H1 (cell line): Measurements from ENCODE around the gene MBNL2. TPM values are rescaled to one million over a fixed set of nuclear protein-coding genes. Genes with fewer than 3 reads are reported as not detected.

ENCODE experiments used
- CTCF ChIA-PET: fragments of 300-600 bp; sonication (Branson Sonifier 250); formaldehyde crosslinking; loops from one replicate; lab custom pipeline; 2021; ENCODE audit not compliant: partially characterized antibody; lab: Charles Lee
- POLR2A ChIA-PET: fragments of 300-600 bp; sonication (Branson Sonifier 250); formaldehyde crosslinking; loops from one replicate; lab custom pipeline; 2021; ENCODE audit warnings: inconsistent platforms; ENCODE audit not compliant: partially characterized antibody; lab: Charles Lee
- DNase-seq, 2 experiments: peaks; one replicate each; pipeline versions ENCODE4 v3.0.0 to v3.0.0-alpha.2; 2010 to 2022; ENCODE audit warnings: low spot score in 2 of 2, low read depth in 1 of 2, mixed read lengths in 1 of 2
- FAIRE-seq: peaks from 2 replicates; lab custom pipeline; 2011; peaks lifted over from hg19 to GRCh38; lab: Jason Lieb, UNC
- H2AFZ ChIP-seq: 2 replicates; pipeline ENCODE4 v1.8.1; 2012; ENCODE audit warnings: low read length, inconsistent platforms
- H2AK5ac ChIP-seq: 2 replicates; pipeline ENCODE4 v1.6.1; 2013; ENCODE audit warnings: low read depth, low read length
- H2BK120ac ChIP-seq: replicated peaks from 2 replicates; pipeline ENCODE3; 2013; ENCODE audit warnings: low read depth, low read length, inconsistent platforms
- H2BK12ac ChIP-seq: 2 replicates; pipeline ENCODE4 v1.6.1; 2013; ENCODE audit warnings: low read depth, low read length
- H2BK15ac ChIP-seq: 2 replicates; pipeline ENCODE4 v1.6.1; 2013; ENCODE audit warnings: low read length
- H2BK20ac ChIP-seq: 2 replicates; pipeline ENCODE4 v1.6.1; 2013; ENCODE audit warnings: low read length
- H2BK5ac ChIP-seq: 2 replicates; pipeline ENCODE4 v1.6.1; 2013; ENCODE audit warnings: low read depth, low read length
- H3K14ac ChIP-seq: 2 replicates; pipeline ENCODE4 v1.6.1; 2013; ENCODE audit warnings: inconsistent platforms; ENCODE audit not compliant: insufficient read length
- H3K18ac ChIP-seq: 2 replicates; pipeline ENCODE4 v1.6.1; 2013; ENCODE audit warnings: low read length; ENCODE audit errors: extremely low read depth
- H3K23ac ChIP-seq: 2 replicates; pipeline ENCODE4 v1.6.1; 2013; ENCODE audit warnings: inconsistent platforms; ENCODE audit not compliant: insufficient read length
- H3K23me2 ChIP-seq: 2 replicates; pipeline ENCODE4 v1.6.1; 2013; ENCODE audit warnings: low read depth, low read length
- H3K27ac ChIP-seq: 2 replicates; pipeline ENCODE4 v1.6.1; 2011; ENCODE audit warnings: low read depth, low read length, inconsistent platforms
- H3K27me3 ChIP-seq, 4 experiments: replicated peaks in 1 of 4; 1 replicate in 1 of 4; 2 replicates in 3 of 4; pipeline versions ENCODE4 v1.6.1 to v1.8.1; 2011 to 2013; ENCODE audit warnings: low read length in 3 of 4, mild to moderate bottlenecking in 3 of 4, inconsistent platforms in 2 of 4, mixed read lengths in 2 of 4, moderate library complexity in 1 of 4; ENCODE audit not compliant: control insufficient read depth in 3 of 4, insufficient read depth in 3 of 4; ENCODE audit errors: extremely low read depth in 1 of 4
- H3K36me3 ChIP-seq, 4 experiments: 2 replicates each; pipeline versions ENCODE4 v1.6.1 to v1.8.1; 2011 to 2013; ENCODE audit warnings: mild to moderate bottlenecking in 4 of 4, low read length in 3 of 4, moderate library complexity in 2 of 4, control low read depth in 1 of 4, inconsistent platforms in 1 of 4; ENCODE audit not compliant: insufficient read depth in 4 of 4, control insufficient read depth in 2 of 4
- H3K4ac ChIP-seq: replicated peaks from 2 replicates; pipeline ENCODE3; 2013; ENCODE audit warnings: low read length, low read depth, mixed read lengths, inconsistent platforms; ENCODE audit not compliant: insufficient read length
- H3K4me1 ChIP-seq, 4 experiments: replicated peaks in 1 of 4; 1 replicate in 1 of 4; 2 replicates in 3 of 4; pipeline versions ENCODE4 v1.6.1 to v1.8.1; 2011 to 2013; ENCODE audit warnings: low read length in 3 of 4, inconsistent platforms in 2 of 4, mixed read lengths in 1 of 4; ENCODE audit not compliant: insufficient read depth in 4 of 4, control insufficient read depth in 3 of 4
- H3K4me2 ChIP-seq, 2 experiments: 2 replicates each; pipeline versions ENCODE4 v1.6.1 to v1.8.1; 2011 to 2013; ENCODE audit warnings: low read depth in 2 of 2, low read length in 2 of 2, control low read depth in 1 of 2, inconsistent platforms in 1 of 2, mild to moderate bottlenecking in 1 of 2; ENCODE audit not compliant: insufficient read depth in 1 of 2
- H3K4me3 ChIP-seq, 4 experiments: fragments of 200-600, 300-600 bp in 1 of 4; sonication (generic), shearing (Covaris generic), sonication (Bioruptor Twin) in 1 of 4; 2 replicates each; pipeline versions ENCODE4 v1.5.1 to v1.8.1; 2011 to 2016; ENCODE audit warnings: low read length in 4 of 4, low read depth in 3 of 4, control low read depth in 2 of 4, inconsistent platforms in 2 of 4, mild to moderate bottlenecking in 2 of 4, mixed read lengths in 1 of 4, moderate library complexity in 1 of 4; ENCODE audit not compliant: insufficient read depth in 2 of 4; ENCODE audit errors: extremely low read depth in 1 of 4
- H3K56ac ChIP-seq: replicated peaks from 2 replicates; pipeline ENCODE3; 2013; ENCODE audit warnings: low read depth, mild to moderate bottlenecking, mixed read lengths, low read length, inconsistent platforms; ENCODE audit not compliant: insufficient read length
- H3K79me1 ChIP-seq: 2 replicates; pipeline ENCODE4 v1.6.1; 2013; ENCODE audit warnings: low read depth, low read length, control low read depth
- H3K79me2 ChIP-seq, 2 experiments: 2 replicates each; pipeline versions ENCODE4 v1.6.1 to v1.8.1; 2012 to 2013; ENCODE audit warnings: low read length in 2 of 2, mild to moderate bottlenecking in 2 of 2, inconsistent platforms in 1 of 2; ENCODE audit not compliant: insufficient read depth in 2 of 2, control insufficient read depth in 1 of 2
- H3K9ac ChIP-seq, 4 experiments: replicated peaks in 1 of 4; 1 replicate in 1 of 4; 2 replicates in 3 of 4; pipeline versions ENCODE4 v1.6.1 to v1.8.1; 2011 to 2013; ENCODE audit warnings: low read depth in 3 of 4, low read length in 3 of 4, control low read depth in 2 of 4, mild to moderate bottlenecking in 2 of 4, moderate library complexity in 2 of 4, inconsistent platforms in 1 of 4; ENCODE audit errors: extremely low read depth in 1 of 4
- H3K9me3 ChIP-seq, 2 experiments: 2 replicates each; pipeline versions ENCODE4 v1.6.1 to v1.8.1; 2012 to 2013; ENCODE audit warnings: mild to moderate bottlenecking in 2 of 2, moderate library complexity in 2 of 2, control low read depth in 1 of 2, inconsistent platforms in 1 of 2, low read depth in 1 of 2, low read length in 1 of 2, mixed read lengths in 1 of 2; ENCODE audit not compliant: insufficient read depth in 2 of 2
- H4K20me1 ChIP-seq, 2 experiments: replicated peaks in 1 of 2; 2 replicates each; pipeline versions ENCODE3 to v1.8.1; 2011 to 2013; ENCODE audit warnings: inconsistent platforms in 2 of 2, low read length in 2 of 2, mild to moderate bottlenecking in 1 of 2; ENCODE audit not compliant: insufficient read depth in 2 of 2, control insufficient read depth in 1 of 2
- H4K5ac ChIP-seq: 2 replicates; pipeline ENCODE4 v1.6.1; 2013; ENCODE audit warnings: low read length, low read depth, mixed read lengths, inconsistent platforms; ENCODE audit not compliant: insufficient read length
- H4K8ac ChIP-seq: 2 replicates; pipeline ENCODE4 v1.8.0; 2013; ENCODE audit warnings: mild to moderate bottlenecking, moderate library complexity, low read length, inconsistent platforms; ENCODE audit not compliant: insufficient read depth; ENCODE audit errors: extremely low read depth
- H4K91ac ChIP-seq: replicated peaks from 2 replicates; pipeline ENCODE3; 2013; ENCODE audit warnings: low read length, mixed read lengths, inconsistent platforms; ENCODE audit not compliant: insufficient read length
- EGR1 ChIP-seq: IDR thresholded peaks from 2 replicates; pipeline ENCODE4 v1.6.1; 2011; ENCODE audit warnings: low read depth, low read length, borderline replicate concordance
- KDM4A ChIP-seq: IDR thresholded peaks from one replicate; pipeline ENCODE4 v1.7.1; 2012; ENCODE audit warnings: low read depth, mild to moderate bottlenecking, moderate library complexity, low read length, inconsistent platforms; ENCODE audit not compliant: severe bottlenecking
- MAFK ChIP-seq: IDR thresholded peaks from 2 replicates; pipeline ENCODE4 v1.6.1; 2012; ENCODE audit warnings: low read depth, mild to moderate bottlenecking, improper control_type of control experiment, low read length
- SAP30 ChIP-seq: fragments of 300-600 bp; sonication (generic); IDR thresholded peaks from 2 replicates; pipeline ENCODE4 v1.7.1; 2012; ENCODE audit warnings: low read length, moderate library complexity, mild to moderate bottlenecking, inconsistent platforms; ENCODE audit not compliant: insufficient read depth, insufficient replicate concordance
- SIN3A ChIP-seq, 2 experiments: IDR thresholded peaks in 1 of 2; conservative IDR thresholded peaks in 1 of 2; 2 replicates each; pipeline ENCODE4 v1.6.1; 2011 to 2012; ENCODE audit warnings: low read length in 2 of 2, improper control_type of control experiment in 1 of 2, low read depth in 1 of 2, mild to moderate bottlenecking in 1 of 2
- ZNF274 ChIP-seq: IDR thresholded peaks from 2 replicates; pipeline ENCODE4 v1.7.0; 2012; ENCODE audit warnings: low read length, borderline replicate concordance; ENCODE audit errors: extremely low read depth
- WGBS, 2 experiments: shearing (Covaris generic) in 1 of 2; methylation state at CpG; one replicate each; pipeline versions ENCODE4 v1.1.6 to v1.1.7; 2013 to 2015; ENCODE audit warnings: low lambda C conversion rate in 2 of 2, mixed read lengths in 2 of 2, inconsistent platforms in 1 of 2, low coverage in 1 of 2, missing lambda C conversion rate in 1 of 2; ENCODE audit not compliant: insufficient replicate concordance in 2 of 2, insufficient coverage in 1 of 2, insufficient read length in 1 of 2; ENCODE audit errors: extremely low coverage in 1 of 2, missing lambda C conversion rate in 1 of 2; 5-methylcytosine and 5-hydroxymethylcytosine counted together
- polyA plus RNA-seq, 7 experiments: library from polyadenylated mRNA; depleted of rRNA in 3 of 7; stranded (reverse) in 5 of 7; unstranded in 2 of 7; fragments of >200 nt in 5 of 7; fragments of 200-250 nt in 2 of 7; gene quantifications; 1 replicate in 5 of 7; 2 replicates in 1 of 7; 4 replicates in 1 of 7; pipeline versions ENCODE4 v1.2.1 to v1.2.3, GENCODE V29; 2011 to 2013; ENCODE audit warnings: missing spikeins in 2 of 7, mixed read lengths in 2 of 7
- total RNA-seq: library from RNA; stranded (reverse); fragmentation: NEBNext Ultra II Directional; extraction: Animal tissue kit (Norgen Biotek cat#: 25700); gene quantifications from 2 replicates; pipeline ENCODE4 v1.2.1, GENCODE V29; 2021

Gene MBNL2
- total and polyA plus RNA-seq, 2 of the 8 experiments (the other 6 are each of a cell fraction or from before 2014, with no cell fraction given), result 1.0 to 2.6 TPM

GRCh38 chr13:97224544-97225300, 2.6 kb downstream of the MBNL2 start:
- TF ChIP-seq MAFK, result no peak
- no peak for TF ChIP-seq ZNF274
- TF ChIP-seq SAP30, result no peak
- no peak for TF ChIP-seq SIN3A (conservative IDR thresholded peaks at IDR 0.05 in 1 of 2, IDR thresholded peaks at IDR 0.05 in 1 of 2; ENCODE audit: low read depth in 1 of 2, low read length in 2 of 2)
- TF ChIP-seq KDM4A, result no peak
- TF ChIP-seq EGR1, result no peak
- TF ChIP-seq, all 59 proteins: peak for 0
- no peak overlapping the region for H3K9ac ChIP-seq
- H3K14ac ChIP-seq, result no peak overlapping the region
- no peaks in the 10 kb centered on the region for H3K79me2 ChIP-seq
- no peak overlapping the region for H4K5ac ChIP-seq
- no peak for DNase-seq
- no peak overlapping the region for H2BK5ac ChIP-seq
- H3K79me1 ChIP-seq, result no peaks in the 10 kb centered on the region
- H3K23me2 ChIP-seq, result peaks cover 3% of the 10 kb centered on the region; the same call in 1 of the 2 replicates
- ChIA-PET POLR2A (interaction anchor here (0.6 to 1.0 kb wide), 2 partner anchors 43 to 1844 kb away, joined by 3 read pairs; no protein-coding TSS in a partner anchor), CTCF (interaction anchor here (0.6 to 5.0 kb wide), 10 partner anchors 10 to 224 kb away, joined by 3 to 25 read pairs (median 4); no protein-coding TSS in a partner anchor)
- no peak overlapping the region for H2AK5ac ChIP-seq
- no peak overlapping the region for H4K8ac ChIP-seq
- no peaks in the 10 kb centered on the region for H3K9me3 ChIP-seq
- 68% methylated on average over 5 of the region's 5 CpGs; no CpG with 5 or more reads in 1 of the 2 experiments for WGBS, 2 experiments
- H4K20me1 ChIP-seq, result peaks cover 10 to 16% of the 10 kb centered on the region in 2 experiments
- H3K27ac ChIP-seq, result no peak overlapping the region
- H3K27me3 ChIP-seq, result peaks cover 31 to 70% (median 59%) of the 10 kb centered on the region in 4 experiments
- H3K4me2 ChIP-seq, result peak overlapping the region; percentile 71 to 79; a peak in 3 of 4 replicates
- peak overlapping the region in 1 of 4 experiments; percentile 65; a peak in 2 of 8 replicates for H3K4me3 ChIP-seq
- H3K23ac ChIP-seq, result no peak overlapping the region
- no peak overlapping the region for H3K56ac ChIP-seq
- no peaks in the 10 kb centered on the region for H3K36me3 ChIP-seq
- H4K91ac ChIP-seq, result no peak overlapping the region
- FAIRE-seq, result no peak
- no peak overlapping the region for H2BK15ac ChIP-seq
- no peak overlapping the region for H2AFZ ChIP-seq
- no peak overlapping the region for H2BK12ac ChIP-seq
- no peak overlapping the region for H3K18ac ChIP-seq
- no peak overlapping the region for H2BK20ac ChIP-seq
- no peak overlapping the region for H2BK120ac ChIP-seq
- H3K4me1 ChIP-seq, result peaks cover 1 to 18% (median 9%) of the 10 kb centered on the region in 4 experiments; a peak in 6 of 7 replicates
- H3K4ac ChIP-seq, result no peak overlapping the region
